ENCODE data around the gene HGD. TPM values are rescaled to one million over a fixed set of nuclear protein-coding genes. Genes with fewer than 3 reads are reported as not detected.
"Not testable (repeated sequence)": the region's sequence is repeated elsewhere in the genome, so short reads cannot be mapped to it uniquely, and the experiment has no call there.

HGD gene
- total RNA-seq, 1 experiment from 2014 or later, result not detected

- in situ Hi-C loops (cut with HindIII; ENCODE audit: low sequenced_read_pairs), result no loop called here
These were observed 36.8 kb downstream of the HGD start for GRCh38 chr3:120645083-120645845.

GRCh38 chr3:120642368-120642948, 39.6 kb downstream of the HGD start:
- no peak for DNase-seq (ENCODE audit: low spot score)
- in situ Hi-C loops (cut with HindIII; ENCODE audit: low sequenced_read_pairs), result no loop called here

More at GRCh38 chr3:120645083-120645845, 36.8 kb downstream of the HGD start:
- DNase-seq (ENCODE audit: low spot score), result peak; percentile 87

- in situ Hi-C loops (cut with HindIII; ENCODE audit: low sequenced_read_pairs), result no loop called here
- peak; percentile 95 for DNase-seq (ENCODE audit: low spot score)
These were observed 40.3 kb downstream of the HGD start for GRCh38 chr3:120641696-120642246.

GRCh38 chr3:120640231-120640630, 41.8 kb downstream of the HGD start:
- in situ Hi-C loops (cut with HindIII; ENCODE audit: low sequenced_read_pairs), result no loop called here
- DNase-seq (ENCODE audit: low spot score), result peak; percentile 79

GRCh38 chr3:120638820-120639219, 43.2 kb downstream of the HGD start:
- in situ Hi-C loops (cut with HindIII; ENCODE audit: low sequenced_read_pairs); DNase-seq (ENCODE audit: low spot score): not testable (repeated sequence)

GRCh38 chr3:120637851-120638559, 44.0 kb downstream of the HGD start:
- DNase-seq (ENCODE audit: low spot score), result peak; percentile 78
- in situ Hi-C loops (cut with HindIII; ENCODE audit: low sequenced_read_pairs), result no loop called here

- no peak for DNase-seq (ENCODE audit: low spot score)
- in situ Hi-C loops (cut with HindIII; ENCODE audit: low sequenced_read_pairs), result no loop called here
These were observed 45.1 kb downstream of the HGD start for GRCh38 chr3:120636795-120637401.

- DNase-seq (ENCODE audit: low spot score), result no peak
- in situ Hi-C loops (cut with HindIII; ENCODE audit: low sequenced_read_pairs), result no loop called here
These were observed 47.5 kb downstream of the HGD start for GRCh38 chr3:120634539-120634938.

- in situ Hi-C loops (cut with HindIII; ENCODE audit: low sequenced_read_pairs), result no loop called here
- DNase-seq (ENCODE audit: low spot score), result peak; percentile 30
These were observed 56.9 kb downstream of the HGD start for GRCh38 chr3:120625159-120625586.

- no peak for DNase-seq (ENCODE audit: low spot score)
- in situ Hi-C loops (cut with HindIII; ENCODE audit: low sequenced_read_pairs), result no loop called here
These were observed 58.3 kb downstream of the HGD start for GRCh38 chr3:120623727-120624093.

- in situ Hi-C loops (cut with HindIII; ENCODE audit: low sequenced_read_pairs), result no loop called here
- DNase-seq (ENCODE audit: low spot score), result peak; percentile 18
These were observed 58.9 kb downstream of the HGD start for GRCh38 chr3:120622870-120623726.

GRCh38 chr3:120622457-120622856, 59.6 kb downstream of the HGD start:
- DNase-seq (ENCODE audit: low spot score), result no peak
- in situ Hi-C loops (cut with HindIII; ENCODE audit: low sequenced_read_pairs), result no loop called here

- DNase-seq (ENCODE audit: low spot score); in situ Hi-C loops (cut with HindIII; ENCODE audit: low sequenced_read_pairs): not testable (repeated sequence)
These were observed 65.3 kb downstream of the HGD start for GRCh38 chr3:120616745-120617144.

- DNase-seq (ENCODE audit: low spot score), result peak; percentile 20
- in situ Hi-C loops (cut with HindIII; ENCODE audit: low sequenced_read_pairs), result no loop called here
These were observed 66.0 kb downstream of the HGD start for GRCh38 chr3:120615847-120616609.

GRCh38 chr3:120614765-120615164, 67.3 kb downstream of the HGD start:
- in situ Hi-C loops (cut with HindIII; ENCODE audit: low sequenced_read_pairs), result no loop called here
- DNase-seq (ENCODE audit: low spot score), result no peak

- in situ Hi-C loops (cut with HindIII; ENCODE audit: low sequenced_read_pairs), result no loop called here
- DNase-seq (ENCODE audit: low spot score), result peak; percentile 74
These were observed 73.5 kb downstream of the HGD start for GRCh38 chr3:120608506-120608905.

- DNase-seq (ENCODE audit: low spot score), result peak; percentile 48
- in situ Hi-C loops (cut with HindIII; ENCODE audit: low sequenced_read_pairs), result no loop called here
These were observed 77.3 kb downstream of the HGD start for GRCh38 chr3:120604784-120605183.

GRCh38 chr3:120604382-120604781, 77.7 kb downstream of the HGD start:
- in situ Hi-C loops (cut with HindIII; ENCODE audit: low sequenced_read_pairs), result no loop called here
- no peak for DNase-seq (ENCODE audit: low spot score)

Data from G401 (cell line).